Measurements from ENCODE around the gene MINAR1.
"Not testable (repeated sequence)": the region's sequence is repeated elsewhere in the genome, so short reads cannot be mapped to it uniquely, and the experiment has no call there.

The MINAR1 gene

GRCh38 chr15:79425591-79426295 is 6.4 kb upstream of the MINAR1 start:
- Histone ChIP-seq H3K27me3 (ENCODE audit: insufficient read depth, poor library complexity, severe bottlenecking) (peaks cover 15% of the 10 kb centered on the region), H3K27ac (replicated peaks) (no peak overlapping the region), H3K4me3 (replicated peaks; ENCODE audit: insufficient read depth, low read length) (no peak overlapping the region)
- no peak for TF ChIP-seq SPI1 (IDR thresholded peaks at IDR 0.05; ENCODE audit: borderline replicate concordance, low read depth)
- no peak for TF ChIP-seq REST (IDR thresholded peaks at IDR 0.05; ENCODE audit: insufficient replicate concordance, low read depth)
- no peak for TF ChIP-seq POLR2AphosphoS5 (IDR thresholded peaks at IDR 0.05; ENCODE audit: low read depth)
- no peak for TF ChIP-seq CTCF (IDR thresholded peaks at IDR 0.05; ENCODE audit: insufficient read depth, low read length)
- no peak for TF ChIP-seq GABPA (IDR thresholded peaks at IDR 0.05; ENCODE audit: low read depth)
- DNase-seq (ENCODE audit: low read depth in 1 of 2, low spot score in 1 of 2): no peak

- not testable (repeated sequence) for H3K4me3 ChIP-seq (replicated peaks; ENCODE audit: insufficient read depth, low read length); DNase-seq (ENCODE audit: low read depth in 1 of 2, low spot score in 1 of 2); H3K27ac ChIP-seq (replicated peaks)
- peaks cover 25% of the 10 kb centered on the region for H3K27me3 ChIP-seq (ENCODE audit: insufficient read depth, poor library complexity, severe bottlenecking)
Observed at GRCh38 chr15:79426899-79427298, 5.2 kb upstream of the MINAR1 start.

GRCh38 chr15:79427781-79428598 is 4.1 kb upstream of the MINAR1 start:
- no peak for DNase-seq (ENCODE audit: low read depth in 1 of 2, low spot score in 1 of 2)
- TF ChIP-seq SPI1 (IDR thresholded peaks at IDR 0.05; ENCODE audit: borderline replicate concordance, low read depth): no peak
- TF ChIP-seq CTCF (IDR thresholded peaks at IDR 0.05; ENCODE audit: insufficient read depth, low read length): no peak
- no peak for TF ChIP-seq POLR2AphosphoS5 (IDR thresholded peaks at IDR 0.05; ENCODE audit: low read depth)
- TF ChIP-seq GABPA (IDR thresholded peaks at IDR 0.05; ENCODE audit: low read depth): no peak
- TF ChIP-seq REST (IDR thresholded peaks at IDR 0.05; ENCODE audit: insufficient replicate concordance, low read depth): no peak
- Histone ChIP-seq H3K27ac (replicated peaks) (no peak overlapping the region), H3K4me3 (replicated peaks; ENCODE audit: insufficient read depth, low read length) (no peak overlapping the region), H3K27me3 (ENCODE audit: insufficient read depth, poor library complexity, severe bottlenecking) (peaks cover 33% of the 10 kb centered on the region)

DNA sequence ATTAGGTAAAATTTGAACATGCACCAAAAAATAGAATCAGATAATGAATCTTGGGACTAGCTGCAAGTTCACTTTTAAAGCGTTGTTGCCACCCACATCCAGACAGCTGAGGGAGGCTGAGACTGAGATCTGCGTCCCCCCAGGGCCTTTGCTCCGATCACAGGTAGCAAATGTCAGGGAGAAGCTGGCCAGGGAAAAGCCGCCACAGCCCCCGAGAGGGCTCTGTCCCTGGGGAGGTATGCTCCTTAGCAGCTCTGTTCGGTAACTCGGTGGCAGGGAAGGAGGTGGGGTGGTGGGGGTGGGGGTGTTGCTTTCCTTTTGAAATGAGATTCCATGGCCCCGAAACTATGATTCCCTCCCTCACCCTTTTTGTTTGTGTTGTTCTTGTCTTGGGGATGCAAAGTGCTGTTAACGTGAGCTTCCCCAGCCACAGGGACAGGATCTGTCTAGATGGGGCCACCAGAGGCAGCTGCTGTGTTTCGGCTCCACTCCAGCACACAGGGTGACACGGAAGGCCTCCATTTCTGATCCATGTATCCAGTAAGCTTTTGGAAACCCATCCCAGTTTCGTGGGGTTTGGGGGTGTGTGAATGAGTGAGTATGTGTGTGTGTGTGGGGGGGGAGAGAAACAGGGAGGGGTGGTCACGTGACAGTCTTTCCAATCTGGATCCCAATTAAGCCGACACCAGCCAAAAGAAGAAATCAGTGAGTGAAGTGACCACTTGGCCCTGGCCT is 1.1 kb upstream of the MINAR1 start:
- Histone ChIP-seq H3K4me3 (replicated peaks; ENCODE audit: insufficient read depth, low read length) (no peak overlapping the region; the same call in 1 of the 2 replicates), H3K27me3 (ENCODE audit: insufficient read depth, poor library complexity, severe bottlenecking) (peaks cover 51% of the 10 kb centered on the region), H3K27ac (replicated peaks) (no peak overlapping the region)
- TF ChIP-seq SPI1 (IDR thresholded peaks at IDR 0.05; ENCODE audit: borderline replicate concordance, low read depth): no peak
- TF ChIP-seq GABPA (IDR thresholded peaks at IDR 0.05; ENCODE audit: low read depth): no peak
- no peak for DNase-seq (ENCODE audit: low read depth in 1 of 2, low spot score in 1 of 2)

Measured in HL-60 (cell line).